Aorta (tissue), 5 donors: ENCODE results near the gene ADAMTSL1. TPM values are rescaled to one million over a fixed set of nuclear protein-coding genes. Genes with fewer than 3 reads are reported as not detected.

ENCODE experiments used
- ATAC-seq: fragments of 200-7000 bp; cut with Tn5 transposase; one replicate; pipeline ENCODE4 v1.9.1; 2022; ENCODE audit warnings: moderate library complexity; ENCODE audit not compliant: low FRiP score
- DNase-seq, 2 donors: peaks; one replicate each; pipeline ENCODE4 v3.0.0-alpha.2; 2020
- H3K27ac ChIP-seq, 2 donors: one replicate each; pipeline ENCODE4 v1.5.1; 2013; ENCODE audit warnings: low read length in 2 of 2, mild to moderate bottlenecking in 2 of 2, moderate library complexity in 2 of 2, control low read depth in 1 of 2, inconsistent platforms in 1 of 2, low read depth in 1 of 2
- H3K27me3 ChIP-seq, 2 donors: one replicate each; pipeline ENCODE4 v1.6.1; 2013; ENCODE audit warnings: control low read depth in 1 of 2, low read length in 1 of 2, mild to moderate bottlenecking in 1 of 2, moderate library complexity in 1 of 2; ENCODE audit not compliant: insufficient read depth in 2 of 2, control insufficient read depth in 1 of 2
- H3K36me3 ChIP-seq, 2 donors: one replicate each; pipeline ENCODE4 v1.6.1; 2013; ENCODE audit warnings: control low read depth in 1 of 2, low read length in 1 of 2, mild to moderate bottlenecking in 1 of 2; ENCODE audit not compliant: insufficient read depth in 2 of 2, control insufficient read depth in 1 of 2
- H3K4me1 ChIP-seq, 2 donors: one replicate each; pipeline ENCODE4 v1.6.1; 2013; ENCODE audit warnings: low read length in 2 of 2, control low read depth in 1 of 2, mild to moderate bottlenecking in 1 of 2, moderate library complexity in 1 of 2; ENCODE audit not compliant: insufficient read depth in 2 of 2, control insufficient read depth in 1 of 2
- H3K4me3 ChIP-seq, 2 donors: one replicate each; pipeline ENCODE4 v1.5.1; 2013; ENCODE audit warnings: low read length in 2 of 2, control low read depth in 1 of 2, mild to moderate bottlenecking in 1 of 2
- H3K9me3 ChIP-seq: one replicate; pipeline ENCODE4 v1.6.1; 2013; ENCODE audit warnings: mild to moderate bottlenecking, low read length; ENCODE audit not compliant: control insufficient read depth
- WGBS, 2 donors: extraction: QIAGEN DNeasy Blood & Tissue Kit; methylation state at CpG; one replicate each; pipeline ENCODE4 v1.1.7; 2013; 5-methylcytosine and 5-hydroxymethylcytosine counted together
- intact Hi-C, 2 donors: fragments of 100-400 bp; cut with DNase I; formaldehyde crosslinking; loops; one replicate each; pipeline versions ENCODE4 v1.14.2 to v1.15.0; 2022
- polyA plus RNA-seq, 2 donors: library from polyadenylated mRNA; stranded (reverse); fragments of 200-250 nt; gene quantifications; one replicate each; pipeline ENCODE4 v1.2.3, GENCODE V29; 2013
- total RNA-seq, 2 donors: library from RNA; stranded (reverse); fragmentation: NEBNext Ultra II Directional; extraction: Animal tissue kit (Norgen Biotek cat#: 25700); gene quantifications; one replicate each; pipeline ENCODE4 v1.2.1, GENCODE V29; 2021
- donor health status: healthy with polysubstance abuse.
- donor health status: Bipolar disorder and iron deficiency.
- donor health status: DM: no; HTN: no; CAD: no.
- donor health status: DM: no; HTN: no; CAD: no.
- donor health status: DM: yes; HTN: yes; CAD: no.

ADAMTSL1 gene
- total and polyA plus RNA-seq, 4 donors: 6.6 to 54.2 (median 30.0) TPM

GRCh38 chr9:18595597-18595996, 121.6 kb downstream of the ADAMTSL1 start:
- H3K27me3 ChIP-seq: no peaks in the 10 kb centered on the region
- H3K27ac ChIP-seq: peak overlapping the region in 1 of 2 donors; percentile 13
- peak in 1 of 2 donors; percentile 63 for DNase-seq
- 2 to 7% methylated on average over 3 of the region's 3 CpGs for WGBS, 2 donors
- ATAC-seq: peak; percentile 71
- no peaks in the 10 kb centered on the region for H3K36me3 ChIP-seq
- peaks cover 0 to 3% of the 10 kb centered on the region in 2 donors for H3K4me1 ChIP-seq
- intact Hi-C loops: no loop called here
- H3K9me3 ChIP-seq: no peaks in the 10 kb centered on the region
- H3K4me3 ChIP-seq: no peak overlapping the region

GRCh38 chr9:18596920-18597319, 123.0 kb downstream of the ADAMTSL1 start:
- peaks cover 0 to 3% of the 10 kb centered on the region in 2 donors for H3K4me1 ChIP-seq
- no peaks in the 10 kb centered on the region for H3K27me3 ChIP-seq
- no peak for DNase-seq
- intact Hi-C loops: no loop called here
- H3K9me3 ChIP-seq: no peaks in the 10 kb centered on the region
- 18 to 21% methylated on average over 1 of the region's 1 CpG for WGBS, 2 donors
- H3K36me3 ChIP-seq: no peaks in the 10 kb centered on the region
- H3K4me3 ChIP-seq: no peak overlapping the region
- no peak for ATAC-seq
- no peak overlapping the region for H3K27ac ChIP-seq

- H3K27me3 ChIP-seq: no peaks in the 10 kb centered on the region
- no peaks in the 10 kb centered on the region for H3K9me3 ChIP-seq
- intact Hi-C loops: no loop called here
- no peak for ATAC-seq
- no peaks in the 10 kb centered on the region for H3K36me3 ChIP-seq
- WGBS, 2 donors: 38 to 41% methylated on average over 1 of the region's 1 CpG
- peaks cover 0 to 3% of the 10 kb centered on the region in 2 donors for H3K4me1 ChIP-seq
- DNase-seq: no peak
- H3K27ac ChIP-seq: no peak overlapping the region
- H3K4me3 ChIP-seq: no peak overlapping the region
Measured at GRCh38 chr9:18598969-18599368, 125.0 kb downstream of the ADAMTSL1 start.

- Histone ChIP-seq H3K4me1 (peaks cover 3 to 8% of the 10 kb centered on the region in 2 donors), H3K36me3 (no peaks in the 10 kb centered on the region), H3K9me3 (no peaks in the 10 kb centered on the region), H3K4me3 (no peak overlapping the region), H3K27me3 (no peaks in the 10 kb centered on the region), H3K27ac (no peak overlapping the region)
- DNase-seq (no peak), ATAC-seq (no peak)
- intact Hi-C loops: no loop called here
Measured at GRCh38 chr9:18601026-18601425, 127.1 kb downstream of the ADAMTSL1 start.

GRCh38 chr9:18601956-18602355, 128.0 kb downstream of the ADAMTSL1 start:
- DNase-seq: no peak

GRCh38 chr9:18604767-18605730, 131.1 kb downstream of the ADAMTSL1 start:
- intact Hi-C loops: no loop called here
- H3K4me3 ChIP-seq: no peak overlapping the region
- DNase-seq (no peak), ATAC-seq (no peak)
- H3K27ac ChIP-seq: no peak overlapping the region
- no peaks in the 10 kb centered on the region for H3K36me3 ChIP-seq
- H3K4me1 ChIP-seq: peaks cover 5 to 16% of the 10 kb centered on the region in 2 donors
- H3K27me3 ChIP-seq: no peaks in the 10 kb centered on the region
- H3K9me3 ChIP-seq: no peaks in the 10 kb centered on the region
- WGBS, 2 donors: 88 to 94% methylated on average over 8 of the region's 8 CpGs

More at GRCh38 chr9:18601956-18602355, 128.0 kb downstream of the ADAMTSL1 start:
- WGBS, 2 donors: 93 to 97% methylated on average over 2 of the region's 2 CpGs
- Histone ChIP-seq H3K36me3 (no peaks in the 10 kb centered on the region), H3K4me1 (peaks cover 8 to 16% of the 10 kb centered on the region in 2 donors), H3K27me3 (no peaks in the 10 kb centered on the region), H3K27ac (no peak overlapping the region), H3K4me3 (no peak overlapping the region), H3K9me3 (no peaks in the 10 kb centered on the region)
- intact Hi-C loops: no loop called here
- no peak for ATAC-seq

GRCh38 chr9:18605766-18606180, 131.8 kb downstream of the ADAMTSL1 start:
- no peaks in the 10 kb centered on the region for H3K9me3 ChIP-seq
- peak in 1 of 2 donors; percentile 65 for DNase-seq
- peaks cover 5 to 16% of the 10 kb centered on the region in 2 donors for H3K4me1 ChIP-seq
- H3K4me3 ChIP-seq: no peak overlapping the region
- peak; percentile 85 for ATAC-seq
- peak overlapping the region in 1 of 2 donors; percentile 86 for H3K27ac ChIP-seq
- 26 to 31% methylated on average over 6 of the region's 6 CpGs for WGBS, 2 donors
- intact Hi-C loops: no loop called here
- no peaks in the 10 kb centered on the region for H3K36me3 ChIP-seq
- H3K27me3 ChIP-seq: no peaks in the 10 kb centered on the region

- Histone ChIP-seq H3K27me3 (no peaks in the 10 kb centered on the region), H3K4me1 (peaks cover 5 to 18% of the 10 kb centered on the region in 2 donors), H3K27ac (no peak overlapping the region), H3K9me3 (no peaks in the 10 kb centered on the region), H3K4me3 (no peak overlapping the region), H3K36me3 (no peaks in the 10 kb centered on the region)
- 17% methylated on average over 2 of the region's 2 CpGs for WGBS, 2 donors
- intact Hi-C loops: no loop called here
- DNase-seq: no peak
- peak; percentile 44 for ATAC-seq
Measured at GRCh38 chr9:18606281-18606680, 132.3 kb downstream of the ADAMTSL1 start.

GRCh38 chr9:18606846-18607245, 132.9 kb downstream of the ADAMTSL1 start:
- Histone ChIP-seq H3K4me1 (peaks cover 5 to 18% of the 10 kb centered on the region in 2 donors), H3K36me3 (no peaks in the 10 kb centered on the region), H3K27me3 (no peaks in the 10 kb centered on the region), H3K27ac (no peak overlapping the region), H3K9me3 (no peaks in the 10 kb centered on the region), H3K4me3 (no peak overlapping the region)
- peak; percentile 17 for ATAC-seq
- no peak for DNase-seq
- intact Hi-C loops: no loop called here
